HepG2 (cell line): ENCODE results near the gene DHH. TPM values are rescaled to one million over a fixed set of nuclear protein-coding genes. Genes with fewer than 3 reads are reported as not detected.

Experiments used
- ARHGAP35 ChIP-seq: sonication (generic); formaldehyde crosslinking; IDR thresholded peaks from 2 replicates; pipeline ENCODE4 v1.9.0; 2022; ENCODE audit warnings: mild to moderate bottlenecking, inconsistent platforms, moderate library complexity, missing genetic modification reagents, borderline replicate concordance
- ELF4 ChIP-seq: sonication (generic); formaldehyde crosslinking; IDR thresholded peaks from 2 replicates; pipeline ENCODE4 v1.5.0; 2020; ENCODE audit warnings: missing genetic modification reagents, mild to moderate bottlenecking, moderate library complexity, borderline replicate concordance
- ERF ChIP-seq: IDR thresholded peaks from 2 replicates; pipeline ENCODE4 v1.6.1; 2018; ENCODE audit warnings: missing biosample characterization, missing genetic modification reagents
- JUNB ChIP-seq: sonication (generic); formaldehyde crosslinking; IDR thresholded peaks from 2 replicates; pipeline ENCODE4 v1.8.0; 2022; ENCODE audit warnings: missing genetic modification reagents, mild to moderate bottlenecking, borderline replicate concordance
- LCORL ChIP-seq, 2 experiments: fragments of 450-650 bp in 1 of 2; sonication (generic) in 1 of 2; formaldehyde crosslinking in 1 of 2; IDR thresholded peaks; 2 replicates each; pipeline versions ENCODE4 v1.5.0 to v1.6.1; 2017 to 2020; ENCODE audit warnings: antibody characterized with exemption in 1 of 2, missing genetic modification reagents in 1 of 2
- MED1 ChIP-seq: sonication (generic); formaldehyde crosslinking; IDR thresholded peaks from 2 replicates; pipeline ENCODE4 v1.4.0; 2020; ENCODE audit warnings: missing genetic modification reagents
- MZF1 ChIP-seq: sonication (generic); formaldehyde crosslinking; IDR thresholded peaks from 2 replicates; pipeline ENCODE4 v1.8.1; 2023; ENCODE audit warnings: mild to moderate bottlenecking, missing genetic modification reagents, borderline replicate concordance
- RORA ChIP-seq: sonication (generic); formaldehyde crosslinking; IDR thresholded peaks from 2 replicates; pipeline ENCODE4 v1.5.0; 2020; ENCODE audit warnings: mild to moderate bottlenecking, missing genetic modification reagents, moderate library complexity
- SNRNP70 ChIP-seq: fragments of 200-400 bp; formaldehyde crosslinking; IDR thresholded peaks from 2 replicates; pipeline ENCODE4 v1.6.1; 2017; ENCODE audit warnings: mild to moderate bottlenecking, low read depth, low read length, moderate library complexity
- SRSF9 ChIP-seq: fragments of 200-400 bp; formaldehyde crosslinking; IDR thresholded peaks from 2 replicates; pipeline ENCODE4 v1.6.1; 2018; ENCODE audit warnings: borderline replicate concordance, mild to moderate bottlenecking, low read depth, low read length; ENCODE audit not compliant: insufficient read depth, poor library complexity, severe bottlenecking
- TBL1XR1 ChIP-seq: fragments of 150-350 bp; IDR thresholded peaks from 2 replicates; pipeline ENCODE4 v1.6.1; 2014; ENCODE audit warnings: borderline replicate concordance, low read length; ENCODE audit not compliant: partially characterized antibody
- TBX3 ChIP-seq: fragments of 450-650 bp; IDR thresholded peaks from 2 replicates; pipeline ENCODE4 v1.6.1; 2017; ENCODE audit warnings: antibody characterized with exemption, mild to moderate bottlenecking, inconsistent platforms, borderline replicate concordance
- XBP1 ChIP-seq: sonication (generic); formaldehyde crosslinking; IDR thresholded peaks from 2 replicates; pipeline ENCODE4 v1.5.0; 2020; ENCODE audit warnings: missing genetic modification reagents
- ZBTB26 ChIP-seq: IDR thresholded peaks from 2 replicates; pipeline ENCODE4 v1.6.1; 2016; ENCODE audit warnings: missing compliant biosample characterization, missing genetic modification reagents, borderline replicate concordance
- ZFAT ChIP-seq: sonication (generic); formaldehyde crosslinking; conservative IDR thresholded peaks from 2 replicates; pipeline ENCODE4 v1.8.1; 2023; ENCODE audit warnings: missing genetic modification reagents, inconsistent platforms
- ZNF138 ChIP-seq: sonication (generic); formaldehyde crosslinking; IDR thresholded peaks from 2 replicates; pipeline ENCODE4 v1.5.0; 2020; ENCODE audit warnings: mild to moderate bottlenecking, low read depth, missing genetic modification reagents
- ZNF235 ChIP-seq: sonication (generic); formaldehyde crosslinking; IDR thresholded peaks from 2 replicates; pipeline ENCODE4 v1.8.1; 2023; ENCODE audit warnings: mild to moderate bottlenecking, missing genetic modification reagents, borderline replicate concordance
- ZNF263 ChIP-seq: sonication (generic); formaldehyde crosslinking; IDR thresholded peaks from 2 replicates; pipeline ENCODE4 v1.4.0; 2020; ENCODE audit warnings: missing genetic modification reagents
- ZZZ3 ChIP-seq: sonication (generic); formaldehyde crosslinking; IDR thresholded peaks from 2 replicates; pipeline ENCODE4 v1.4.0; 2020; ENCODE audit warnings: missing genetic modification reagents, mild to moderate bottlenecking, borderline replicate concordance
- polyA plus RNA-seq, 8 experiments: library from polyadenylated mRNA; depleted of rRNA in 3 of 8; stranded (reverse) in 7 of 8; unstranded in 1 of 8; fragments of >200 nt; fragmentation: Illumina TruSeq in 4 of 8; extraction: Trizol in 4 of 8; gene quantifications; 2 replicates each; pipeline versions ENCODE4 v1.2.1 to v1.2.3, GENCODE V29; 2011 to 2016; ENCODE audit warnings: low read depth in 4 of 8, missing spikeins in 1 of 8, mixed read lengths in 1 of 8; ENCODE audit not compliant: insufficient read depth in 1 of 8
- total RNA-seq, 5 experiments: library from RNA; depleted of rRNA; stranded (reverse); fragments of >200 nt; fragmentation: Illumina TruSeq; extraction: Trizol; gene quantifications; 2 replicates each; pipeline ENCODE4 v1.2.3, GENCODE V29; 2016; ENCODE audit warnings: low read depth in 1 of 5
- TF ChIP-seq, protein P1 (sequence below): sonication (generic); formaldehyde crosslinking; IDR thresholded peaks from 2 replicates; pipeline ENCODE4 v1.4.0; 2020; ENCODE audit warnings: mild to moderate bottlenecking, missing genetic modification reagents
- TF ChIP-seq, protein P2 (sequence below): sonication (generic); formaldehyde crosslinking; IDR thresholded peaks from 2 replicates; pipeline ENCODE4 v1.4.0; 2020; ENCODE audit warnings: missing genetic modification reagents, borderline replicate concordance

Gene DHH
- total and polyA plus RNA-seq, 2 of the 13 experiments (the other 11 are each of a cell fraction or from before 2014, with no cell fraction given), result not detected

- TF ChIP-seq ZFAT (0 out of 2 replicates have a peak, but pooled peaks have one; percentile 25), RORA (CRISPR knock-in tag) (no peak), MED1 (CRISPR knock-in tag) (peak; percentile 17; the same call in 1 of the 2 replicates), LCORL (IDR thresholded peaks at IDR 0.05) (no peak), LCORL (CRISPR knock-in tag; IDR thresholded peaks at IDR 0.05) (peak; percentile 61; the same call in 1 of the 2 replicates), ELF4 (CRISPR knock-in tag) (0 out of 2 replicates have a peak, but pooled peaks have one; percentile 11), TBL1XR1 (peak; percentile 68), ARHGAP35 (CRISPR knock-in tag) (no peak; the same call in 1 of the 2 replicates), XBP1 (peak; percentile 10; the same call in 1 of the 2 replicates), MZF1 (CRISPR knock-in tag) (peak; percentile 94; the same call in 1 of the 2 replicates), TBX3 (no peak; the same call in 1 of the 2 replicates), SRSF9 (no peak), ZNF235 (CRISPR knock-in tag) (no peak), ZNF138 (CRISPR knock-in tag) (no peak), ZZZ3 (peak; percentile 84; the same call in 1 of the 2 replicates), ZNF263 (CRISPR knock-in tag) (peak; percentile 12; the same call in 1 of the 2 replicates), ZBTB26 (CRISPR knock-in tag) (peak; percentile 84; the same call in 1 of the 2 replicates), SNRNP70 (no peak), JUNB (CRISPR knock-in tag) (peak; percentile 23; the same call in 1 of the 2 replicates), ERF (CRISPR knock-in tag) (peak; percentile 66; the same call in 1 of the 2 replicates)
- TF ChIP-seq, protein P1, sequence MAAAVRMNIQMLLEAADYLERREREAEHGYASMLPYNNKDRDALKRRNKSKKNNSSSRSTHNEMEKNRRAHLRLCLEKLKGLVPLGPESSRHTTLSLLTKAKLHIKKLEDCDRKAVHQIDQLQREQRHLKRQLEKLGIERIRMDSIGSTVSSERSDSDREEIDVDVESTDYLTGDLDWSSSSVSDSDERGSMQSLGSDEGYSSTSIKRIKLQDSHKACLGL (CRISPR knock-in tag), result peak; percentile 96
- TF ChIP-seq, protein P2, sequence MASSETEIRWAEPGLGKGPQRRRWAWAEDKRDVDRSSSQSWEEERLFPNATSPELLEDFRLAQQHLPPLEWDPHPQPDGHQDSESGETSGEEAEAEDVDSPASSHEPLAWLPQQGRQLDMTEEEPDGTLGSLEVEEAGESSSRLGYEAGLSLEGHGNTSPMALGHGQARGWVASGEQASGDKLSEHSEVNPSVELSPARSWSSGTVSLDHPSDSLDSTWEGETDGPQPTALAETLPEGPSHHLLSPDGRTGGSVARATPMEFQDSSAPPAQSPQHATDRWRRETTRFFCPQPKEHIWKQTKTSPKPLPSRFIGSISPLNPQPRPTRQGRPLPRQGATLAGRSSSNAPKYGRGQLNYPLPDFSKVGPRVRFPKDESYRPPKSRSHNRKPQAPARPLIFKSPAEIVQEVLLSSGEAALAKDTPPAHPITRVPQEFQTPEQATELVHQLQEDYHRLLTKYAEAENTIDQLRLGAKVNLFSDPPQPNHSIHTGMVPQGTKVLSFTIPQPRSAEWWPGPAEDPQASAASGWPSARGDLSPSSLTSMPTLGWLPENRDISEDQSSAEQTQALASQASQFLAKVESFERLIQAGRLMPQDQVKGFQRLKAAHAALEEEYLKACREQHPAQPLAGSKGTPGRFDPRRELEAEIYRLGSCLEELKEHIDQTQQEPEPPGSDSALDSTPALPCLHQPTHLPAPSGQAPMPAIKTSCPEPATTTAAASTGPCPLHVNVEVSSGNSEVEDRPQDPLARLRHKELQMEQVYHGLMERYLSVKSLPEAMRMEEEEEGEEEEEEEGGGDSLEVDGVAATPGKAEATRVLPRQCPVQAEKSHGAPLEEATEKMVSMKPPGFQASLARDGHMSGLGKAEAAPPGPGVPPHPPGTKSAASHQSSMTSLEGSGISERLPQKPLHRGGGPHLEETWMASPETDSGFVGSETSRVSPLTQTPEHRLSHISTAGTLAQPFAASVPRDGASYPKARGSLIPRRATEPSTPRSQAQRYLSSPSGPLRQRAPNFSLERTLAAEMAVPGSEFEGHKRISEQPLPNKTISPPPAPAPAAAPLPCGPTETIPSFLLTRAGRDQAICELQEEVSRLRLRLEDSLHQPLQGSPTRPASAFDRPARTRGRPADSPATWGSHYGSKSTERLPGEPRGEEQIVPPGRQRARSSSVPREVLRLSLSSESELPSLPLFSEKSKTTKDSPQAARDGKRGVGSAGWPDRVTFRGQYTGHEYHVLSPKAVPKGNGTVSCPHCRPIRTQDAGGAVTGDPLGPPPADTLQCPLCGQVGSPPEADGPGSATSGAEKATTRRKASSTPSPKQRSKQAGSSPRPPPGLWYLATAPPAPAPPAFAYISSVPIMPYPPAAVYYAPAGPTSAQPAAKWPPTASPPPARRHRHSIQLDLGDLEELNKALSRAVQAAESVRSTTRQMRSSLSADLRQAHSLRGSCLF (CRISPR knock-in tag), result no peak
These were observed 34.1 kb downstream of the DHH start, which contains the start of gene KMT2D (continued) for GRCh38 chr12:49060237-49061156.
